Measurements from ENCODE around the gene ZNF587.
"Not testable (repeated sequence)": the region's sequence is repeated elsewhere in the genome, so short reads cannot be mapped to it uniquely, and the experiment has no call there.

GRCh38 chr19:57890706-57891105, 41.0 kb downstream of the ZNF587 start:
- not testable (repeated sequence) for TF ChIP-seq CTCF (conservative IDR thresholded peaks at IDR 0.05; ENCODE audit: low read length); EZH2phosphoT487 (IDR thresholded peaks at IDR 0.05; ENCODE audit: borderline replicate concordance, low read depth, low read length)
